ENCODE measurements around the gene SNX20. TPM values are rescaled to one million over a fixed set of nuclear protein-coding genes. Genes with fewer than 3 reads are reported as not detected.

SNX20 gene
- total and polyA plus RNA-seq, 2 of the 13 experiments (the other 11 are each of a cell fraction or from before 2014, with no cell fraction given): not detected

DNA sequence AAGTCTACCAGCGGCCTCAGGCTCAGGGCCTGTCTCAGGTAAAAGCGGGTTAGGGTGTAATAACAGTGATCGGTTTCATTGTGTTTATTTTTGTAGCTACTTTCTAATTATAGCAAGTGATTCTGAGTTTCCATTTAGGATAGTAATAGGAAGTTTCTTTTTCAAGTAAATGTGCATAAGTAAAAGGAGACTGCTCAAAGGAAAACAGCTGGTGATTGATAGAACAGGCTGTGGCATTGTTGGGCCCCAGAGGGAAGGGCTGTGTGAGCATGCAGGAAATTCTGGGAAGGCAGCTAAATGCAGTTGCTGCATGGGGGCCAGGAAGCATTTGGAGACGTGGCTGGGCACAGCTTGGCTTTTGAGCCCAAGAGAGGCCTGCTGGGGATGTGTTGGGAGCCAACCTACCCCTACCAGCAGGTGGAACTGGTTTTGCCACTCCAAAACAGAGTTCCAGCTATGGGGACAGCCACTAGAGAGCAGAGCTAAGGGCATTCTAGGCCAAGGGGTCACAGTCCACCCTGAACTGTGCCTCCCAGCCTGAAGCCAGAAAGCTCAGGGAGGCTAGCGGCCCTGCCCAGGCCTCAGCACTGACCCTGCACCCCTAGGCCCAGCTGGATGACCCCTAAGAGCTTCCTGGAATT, 12.6 kb downstream of the SNX20 start (continued):
- TF ChIP-seq CTCF (CRISPR knock-in tag; IDR thresholded peaks at IDR 0.05) (peak; percentile 82), CBX1 (IDR thresholded peaks at IDR 0.05; ENCODE audit: low read depth) (no peak), FOXO1 (CRISPR knock-in tag; IDR thresholded peaks at IDR 0.05) (peak; percentile 65), HES4 (CRISPR knock-in tag; IDR thresholded peaks at IDR 0.05; ENCODE audit: borderline replicate concordance) (0 out of 2 replicates have a peak, but pooled peaks have one; percentile 49), ZMYM3 (CRISPR knock-in tag; IDR thresholded peaks at IDR 0.05) (peak; percentile 71; the same call in 1 of the 2 replicates), ISX (CRISPR knock-in tag; conservative IDR thresholded peaks at IDR 0.05) (no peak), ZNF619 (CRISPR knock-in tag; IDR thresholded peaks at IDR 0.05) (no peak), PITX1 (CRISPR knock-in tag; IDR thresholded peaks at IDR 0.05) (peak; percentile 59; the same call in 1 of the 2 replicates), SMAD9 (CRISPR knock-in tag; IDR thresholded peaks at IDR 0.05) (no peak), TEAD3 (CRISPR knock-in tag; optimal IDR thresholded peaks at IDR 0.05; ENCODE audit: borderline replicate concordance) (peak; percentile 76), MYNN (CRISPR knock-in tag; IDR thresholded peaks at IDR 0.05; ENCODE audit: low read depth) (no peak), TBX3 (IDR thresholded peaks at IDR 0.05; ENCODE audit: borderline replicate concordance) (no peak), HDAC1 (CRISPR knock-in tag; IDR thresholded peaks at IDR 0.05) (peak; percentile 37; the same call in 1 of the 2 replicates), REL (CRISPR knock-in tag; conservative IDR thresholded peaks at IDR 0.05) (no peak), ZNF367 (CRISPR knock-in tag; IDR thresholded peaks at IDR 0.05; ENCODE audit: borderline replicate concordance) (no peak), ZNF280B (CRISPR knock-in tag; IDR thresholded peaks at IDR 0.05; ENCODE audit: borderline replicate concordance) (peak; percentile 79), ZNF782 (CRISPR knock-in tag; IDR thresholded peaks at IDR 0.05; ENCODE audit: borderline replicate concordance) (peak; percentile 50; the same call in 1 of the 2 replicates), PLSCR1 (CRISPR knock-in tag; IDR thresholded peaks at IDR 0.05; ENCODE audit: borderline replicate concordance) (no peak), ZMYM4 (CRISPR knock-in tag; IDR thresholded peaks at IDR 0.05) (peak; percentile 71), TARDBP (CRISPR knock-in tag; IDR thresholded peaks at IDR 0.05) (peak; percentile 43; the same call in 1 of the 2 replicates), SALL1 (CRISPR knock-in tag; IDR thresholded peaks at IDR 0.05) (peak; percentile 65), NFKB2 (CRISPR knock-in tag; IDR thresholded peaks at IDR 0.05; ENCODE audit: borderline replicate concordance) (no peak; the same call in 1 of the 2 replicates)
- TF ChIP-seq, protein P1, sequence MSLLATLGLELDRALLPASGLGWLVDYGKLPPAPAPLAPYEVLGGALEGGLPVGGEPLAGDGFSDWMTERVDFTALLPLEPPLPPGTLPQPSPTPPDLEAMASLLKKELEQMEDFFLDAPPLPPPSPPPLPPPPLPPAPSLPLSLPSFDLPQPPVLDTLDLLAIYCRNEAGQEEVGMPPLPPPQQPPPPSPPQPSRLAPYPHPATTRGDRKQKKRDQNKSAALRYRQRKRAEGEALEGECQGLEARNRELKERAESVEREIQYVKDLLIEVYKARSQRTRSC (CRISPR knock-in tag; IDR thresholded peaks at IDR 0.05; ENCODE audit: low read depth): peak; percentile 81; the same call in 1 of the 2 replicates
- TF ChIP-seq, protein P2, sequence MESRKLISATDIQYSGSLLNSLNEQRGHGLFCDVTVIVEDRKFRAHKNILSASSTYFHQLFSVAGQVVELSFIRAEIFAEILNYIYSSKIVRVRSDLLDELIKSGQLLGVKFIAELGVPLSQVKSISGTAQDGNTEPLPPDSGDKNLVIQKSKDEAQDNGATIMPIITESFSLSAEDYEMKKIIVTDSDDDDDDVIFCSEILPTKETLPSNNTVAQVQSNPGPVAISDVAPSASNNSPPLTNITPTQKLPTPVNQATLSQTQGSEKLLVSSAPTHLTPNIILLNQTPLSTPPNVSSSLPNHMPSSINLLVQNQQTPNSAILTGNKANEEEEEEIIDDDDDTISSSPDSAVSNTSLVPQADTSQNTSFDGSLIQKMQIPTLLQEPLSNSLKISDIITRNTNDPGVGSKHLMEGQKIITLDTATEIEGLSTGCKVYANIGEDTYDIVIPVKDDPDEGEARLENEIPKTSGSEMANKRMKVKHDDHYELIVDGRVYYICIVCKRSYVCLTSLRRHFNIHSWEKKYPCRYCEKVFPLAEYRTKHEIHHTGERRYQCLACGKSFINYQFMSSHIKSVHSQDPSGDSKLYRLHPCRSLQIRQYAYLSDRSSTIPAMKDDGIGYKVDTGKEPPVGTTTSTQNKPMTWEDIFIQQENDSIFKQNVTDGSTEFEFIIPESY (CRISPR knock-in tag; IDR thresholded peaks at IDR 0.05): peak; percentile 46; the same call in 1 of the 2 replicates

All from HepG2 (cell line).